Ishikawa (cell line): ENCODE measurements around the gene IMMP2L.

Experiments used
- CEBPB ChIP-seq: IDR thresholded peaks from 2 replicates; pipeline ENCODE4 v1.6.1; 2012
- CREB1 ChIP-seq: IDR thresholded peaks from 2 replicates; pipeline ENCODE4 v1.6.1; 2012; ENCODE audit warnings: low read depth
- EGR1 ChIP-seq: IDR thresholded peaks from 2 replicates; pipeline ENCODE4 v1.6.1; 2012
- EP300 ChIP-seq: IDR thresholded peaks from 2 replicates; pipeline ENCODE4 v1.6.1; 2012; ENCODE audit warnings: borderline replicate concordance
- FOXM1 ChIP-seq: IDR thresholded peaks from 2 replicates; pipeline ENCODE4 v1.6.1; 2012; ENCODE audit warnings: low read depth, borderline replicate concordance
- MAX ChIP-seq: IDR thresholded peaks from 2 replicates; pipeline ENCODE4 v1.6.1; 2012
- NFIC ChIP-seq: IDR thresholded peaks from 2 replicates; pipeline ENCODE4 v1.6.1; 2012
- RAD21 ChIP-seq: IDR thresholded peaks from 2 replicates; pipeline ENCODE4 v1.6.1; 2012; ENCODE audit warnings: low read depth
- REST ChIP-seq: IDR thresholded peaks from 2 replicates; pipeline ENCODE4 v1.6.1; 2012; ENCODE audit warnings: low read depth, mild to moderate bottlenecking
- TAF1 ChIP-seq: IDR thresholded peaks from 2 replicates; pipeline ENCODE4 v1.6.1; 2012; ENCODE audit warnings: low read depth, mild to moderate bottlenecking
- TCF12 ChIP-seq: IDR thresholded peaks from 2 replicates; pipeline ENCODE4 v1.6.1; 2012; ENCODE audit warnings: low read depth
- TEAD4 ChIP-seq: IDR thresholded peaks from 2 replicates; pipeline ENCODE4 v1.6.1; 2012
- YY1 ChIP-seq: IDR thresholded peaks from 2 replicates; pipeline ENCODE4 v1.6.1; 2012; ENCODE audit warnings: low read depth
- ZBTB7A ChIP-seq: IDR thresholded peaks from 2 replicates; pipeline ENCODE4 v1.6.1; 2012; ENCODE audit warnings: low read depth
- TF ChIP-seq, protein P1 (sequence below): IDR thresholded peaks from 2 replicates; pipeline ENCODE4 v1.6.1; 2012

Gene IMMP2L

DNA sequence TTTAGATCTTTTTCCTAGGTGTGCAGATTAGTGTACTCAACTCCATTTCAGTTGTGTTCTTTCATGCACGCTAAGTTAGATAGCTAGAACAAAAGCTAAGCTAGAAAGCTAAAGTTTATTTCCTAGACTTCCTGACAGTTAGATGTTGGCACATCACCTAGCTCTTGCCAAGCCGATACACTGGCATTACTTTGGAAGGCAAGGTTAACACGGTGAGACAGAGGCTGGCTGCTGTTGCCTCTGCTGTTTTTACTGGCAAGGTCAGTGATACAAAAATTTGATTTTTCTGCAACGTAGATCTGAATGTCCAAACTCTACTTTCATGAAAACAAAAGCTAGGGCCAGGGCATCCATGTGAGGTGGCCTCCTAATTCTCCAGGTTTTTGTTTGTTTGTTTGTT is 203.4 kb downstream of the IMMP2L start:
- TF ChIP-seq TCF12 (no peak), TAF1 (no peak), YY1 (no peak), MAX (no peak), REST (no peak), EP300 (no peak), NFIC (no peak), FOXM1 (no peak), TEAD4 (no peak), CEBPB (no peak)
- TF ChIP-seq, protein P1, sequence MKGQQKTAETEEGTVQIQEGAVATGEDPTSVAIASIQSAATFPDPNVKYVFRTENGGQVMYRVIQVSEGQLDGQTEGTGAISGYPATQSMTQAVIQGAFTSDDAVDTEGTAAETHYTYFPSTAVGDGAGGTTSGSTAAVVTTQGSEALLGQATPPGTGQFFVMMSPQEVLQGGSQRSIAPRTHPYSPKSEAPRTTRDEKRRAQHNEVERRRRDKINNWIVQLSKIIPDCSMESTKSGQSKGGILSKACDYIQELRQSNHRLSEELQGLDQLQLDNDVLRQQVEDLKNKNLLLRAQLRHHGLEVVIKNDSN: no peak

DNA sequence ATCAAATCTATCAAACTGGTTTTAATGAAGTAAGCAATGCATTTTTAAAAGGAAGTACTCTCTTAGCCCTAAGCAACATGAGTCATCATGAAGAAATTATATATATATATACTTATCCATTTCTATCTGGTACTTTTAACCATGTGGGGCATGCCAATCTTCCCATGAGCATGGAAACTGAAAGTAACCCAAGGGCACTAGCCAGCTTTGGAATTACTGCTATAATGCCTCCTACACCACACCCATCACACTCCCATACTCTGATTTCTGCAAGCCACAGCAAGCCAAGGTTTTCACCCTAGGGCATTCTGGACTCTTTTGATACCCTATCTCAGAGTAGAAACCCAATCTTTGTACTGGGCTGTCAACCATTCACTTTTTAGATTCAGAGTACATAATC is 204.6 kb downstream of the IMMP2L start:
- TF ChIP-seq CEBPB: no peak
- no peak for TF ChIP-seq EGR1
- TF ChIP-seq NFIC: no peak
- no peak for TF ChIP-seq ZBTB7A
- no peak for TF ChIP-seq RAD21
- no peak for TF ChIP-seq FOXM1
- no peak for TF ChIP-seq EP300
- TF ChIP-seq TCF12: no peak
- TF ChIP-seq, protein P1: no peak
- no peak for TF ChIP-seq REST
- TF ChIP-seq MAX: no peak
- no peak for TF ChIP-seq YY1
- no peak for TF ChIP-seq TAF1
- no peak for TF ChIP-seq CREB1
- TF ChIP-seq TEAD4: no peak

DNA sequence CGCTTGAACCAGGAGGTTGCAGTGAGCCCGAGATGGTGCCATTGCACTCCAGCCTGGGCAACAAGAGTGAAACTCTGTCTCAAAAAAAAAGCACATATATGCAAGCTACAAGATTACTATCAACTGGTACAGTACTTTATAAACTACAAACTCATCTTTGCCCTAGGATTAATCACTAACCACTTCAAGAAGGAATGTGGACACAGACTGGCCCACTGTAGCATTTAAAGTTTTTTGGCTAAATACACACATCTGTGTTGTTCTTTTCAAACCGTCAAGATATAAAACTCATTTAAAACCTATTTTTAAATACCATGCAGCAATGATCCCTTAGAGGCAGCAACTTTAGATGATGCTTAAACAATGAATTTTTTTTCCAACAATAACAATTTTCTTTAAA is 205.4 kb downstream of the IMMP2L start:
- TF ChIP-seq TEAD4 (no peak), EGR1 (no peak), NFIC (no peak), RAD21 (no peak), YY1 (no peak), FOXM1 (no peak), CEBPB (no peak)
- TF ChIP-seq, protein P1: no peak

DNA sequence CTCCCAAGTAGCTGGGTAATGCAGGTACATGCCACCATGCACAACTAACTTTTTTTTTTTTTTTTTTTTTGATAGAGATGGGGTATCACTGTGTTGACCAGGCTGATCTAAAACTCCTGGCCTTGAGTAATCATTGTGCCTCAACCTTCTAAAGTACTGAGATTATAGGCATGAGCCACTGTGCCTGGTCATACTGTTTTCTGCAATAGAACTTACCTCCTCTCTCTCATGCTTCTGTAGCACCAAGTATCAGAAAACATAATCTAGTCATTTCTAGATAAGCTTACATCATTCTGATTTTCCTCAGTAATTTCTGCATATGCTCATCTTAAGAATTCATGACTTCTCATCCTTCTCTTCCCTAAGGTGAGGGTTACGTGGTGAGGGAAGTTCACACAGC is 210.0 kb downstream of the IMMP2L start:
- TF ChIP-seq TAF1: no peak
- TF ChIP-seq REST: no peak
- TF ChIP-seq CREB1: no peak
- no peak for TF ChIP-seq ZBTB7A
- TF ChIP-seq TEAD4: no peak
- no peak for TF ChIP-seq CEBPB
- no peak for TF ChIP-seq MAX
- no peak for TF ChIP-seq EP300
- TF ChIP-seq RAD21: no peak
- no peak for TF ChIP-seq TCF12
- TF ChIP-seq NFIC: no peak
- TF ChIP-seq, protein P1: no peak
- no peak for TF ChIP-seq YY1
- no peak for TF ChIP-seq EGR1
- no peak for TF ChIP-seq FOXM1
